Activated CD8-positive, alpha-beta T cell treated with anti-CD3 and anti-CD28 coated beads, Interleukin-2, amount 10 ng/mL, durations not matched to agents 7 days and 5 days (primary cell): ENCODE results near the gene MPZL1. TPM values are rescaled to one million over a fixed set of nuclear protein-coding genes. Genes with fewer than 3 reads are reported as not detected.

ENCODE experiments used
- ATAC-seq: fragments of 150-1000 bp; cut with Tn5 transposase; one replicate; pipeline ENCODE4 v1.10.0; 2021; ENCODE audit warnings: moderate library complexity
- CTCF ChIA-PET: fragments of 350-600 bp; sonication (Branson Sonifier 250); formaldehyde crosslinking; loops from one replicate; lab custom pipeline; 2021; ENCODE audit warnings: antibody characterized with exemption; lab: Charles Lee
- POLR2A ChIA-PET: fragments of 350-600 bp; sonication (Branson Sonifier 250); formaldehyde crosslinking; loops from one replicate; lab custom pipeline; 2021; ENCODE audit warnings: antibody characterized with exemption; lab: Charles Lee
- DNase-seq: peaks from one replicate; pipeline ENCODE4 v3.0.0-alpha.2; 2020
- H3K27ac Mint-ChIP-seq: one replicate; pipeline ENCODE4 v1.8.0; 2021; ENCODE audit warnings: mild to moderate bottlenecking, mixed read lengths
- H3K27me3 Mint-ChIP-seq: one replicate; pipeline ENCODE4 v1.8.0; 2021; ENCODE audit warnings: low read depth, mixed read lengths
- H3K36me3 Mint-ChIP-seq: one replicate; pipeline ENCODE4 v1.8.0; 2021; ENCODE audit warnings: low read depth, mixed read lengths
- H3K4me1 Mint-ChIP-seq: one replicate; pipeline ENCODE4 v1.8.0; 2021; ENCODE audit warnings: low read depth, mixed read lengths
- H3K4me3 Mint-ChIP-seq: one replicate; pipeline ENCODE4 v1.8.0; 2021; ENCODE audit warnings: mild to moderate bottlenecking, mixed read lengths
- H3K9me3 Mint-ChIP-seq: one replicate; pipeline ENCODE4 v1.8.0; 2022; ENCODE audit warnings: mixed read lengths; ENCODE audit not compliant: insufficient read depth
- total RNA-seq, 2 experiments: library from RNA; stranded (reverse); gene quantifications; one replicate each; pipeline ENCODE4 v1.2.3, GENCODE V29; 2021

Gene MPZL1
- total RNA-seq, 2 experiments from 2014 or later: 12.5 to 13.6 TPM

DNA sequence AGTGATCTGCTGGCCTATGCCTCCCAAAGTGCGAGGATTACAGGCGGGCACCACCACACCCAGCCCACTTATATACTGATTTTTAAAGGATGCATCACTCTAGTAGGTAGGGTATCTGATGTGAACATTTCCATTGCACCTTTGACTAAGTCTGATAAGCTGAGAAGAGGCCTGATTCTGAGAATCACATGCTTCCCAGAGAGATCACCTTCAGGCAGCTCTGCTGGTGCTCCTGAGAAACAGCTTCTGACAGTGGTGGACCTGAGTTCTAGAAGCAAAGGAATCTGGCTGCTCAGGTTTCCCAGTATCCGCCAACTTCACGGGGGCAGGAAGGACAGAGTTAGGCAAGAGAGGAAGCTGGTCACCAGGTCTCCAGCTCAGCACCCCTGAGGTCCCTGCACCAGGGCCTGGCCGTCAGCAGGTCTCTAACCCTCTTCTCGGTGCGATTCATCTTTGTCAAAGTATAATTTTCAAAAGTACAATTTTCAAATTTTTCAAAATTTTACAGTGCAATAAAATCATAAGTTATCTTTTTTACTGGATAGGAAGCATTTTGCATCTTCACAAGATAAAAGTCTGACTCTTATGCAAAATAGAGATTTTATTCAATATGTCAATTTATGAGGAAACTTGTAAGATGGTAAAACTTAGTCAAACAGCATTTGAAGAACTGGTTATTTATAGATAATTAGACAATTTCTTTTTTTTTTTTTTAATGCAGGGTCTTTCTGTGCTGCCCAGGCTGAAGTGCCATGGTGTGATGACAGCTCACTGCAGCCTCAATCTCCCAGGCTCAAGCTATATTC is 25.8 kb upstream of the MPZL1 start:
- no peak overlapping the region for H3K27ac Mint-ChIP-seq
- no peaks in the 10 kb centered on the region for H3K9me3 Mint-ChIP-seq
- POLR2A ChIA-PET: interaction anchor here (0.7 to 1.0 kb wide), 3 partner anchors 10 to 438 kb away, joined by 3 read pairs; no protein-coding TSS in a partner anchor
- CTCF ChIA-PET: no interaction called here
- ATAC-seq: no peak
- peaks cover 4% of the 10 kb centered on the region for H3K4me1 Mint-ChIP-seq
- H3K4me3 Mint-ChIP-seq: no peak overlapping the region
- no peaks in the 10 kb centered on the region for H3K27me3 Mint-ChIP-seq
- peaks cover 78% of the 10 kb centered on the region for H3K36me3 Mint-ChIP-seq
- no peak for DNase-seq

DNA sequence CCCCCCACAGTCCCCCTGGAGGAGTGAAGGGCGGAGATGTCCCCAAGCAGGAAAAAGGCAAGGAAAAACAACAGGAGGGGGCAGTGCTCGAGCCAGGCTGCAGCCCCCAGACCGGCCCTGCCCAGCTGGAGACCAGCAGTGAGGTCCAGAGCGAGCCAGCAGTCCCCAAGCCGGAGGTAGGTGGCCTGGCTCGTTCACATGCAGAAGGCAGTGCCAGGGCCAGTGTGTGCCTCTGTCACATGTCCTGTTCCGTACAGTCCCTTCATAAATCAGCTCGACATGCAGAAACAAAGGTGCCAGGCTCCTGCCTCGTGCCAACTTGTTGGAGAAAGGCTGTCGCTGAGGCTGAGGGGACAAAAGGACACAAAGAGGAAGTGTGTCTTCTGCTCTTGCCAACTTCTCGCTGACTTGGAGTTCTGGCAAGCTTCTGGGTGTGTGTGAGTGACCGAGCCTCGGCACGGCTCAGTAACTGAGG is 24.1 kb upstream of the MPZL1 start:
- DNase-seq (no peak), ATAC-seq (no peak)
- Mint-ChIP-seq H3K36me3 (peaks cover 78% of the 10 kb centered on the region), H3K27ac (no peak overlapping the region), H3K4me3 (no peak overlapping the region), H3K27me3 (no peaks in the 10 kb centered on the region), H3K4me1 (peaks cover 4% of the 10 kb centered on the region), H3K9me3 (no peaks in the 10 kb centered on the region)
- POLR2A ChIA-PET: interaction anchor here (0.7 kb wide), 1 partner anchor 52 kb away, joined by 3 read pairs; no protein-coding TSS in a partner anchor
- CTCF ChIA-PET: interaction anchor here (0.8 to 1.2 kb wide), 3 partner anchors 10 to 217 kb away, joined by 3 to 4 read pairs (median 3); no protein-coding TSS in a partner anchor

DNA sequence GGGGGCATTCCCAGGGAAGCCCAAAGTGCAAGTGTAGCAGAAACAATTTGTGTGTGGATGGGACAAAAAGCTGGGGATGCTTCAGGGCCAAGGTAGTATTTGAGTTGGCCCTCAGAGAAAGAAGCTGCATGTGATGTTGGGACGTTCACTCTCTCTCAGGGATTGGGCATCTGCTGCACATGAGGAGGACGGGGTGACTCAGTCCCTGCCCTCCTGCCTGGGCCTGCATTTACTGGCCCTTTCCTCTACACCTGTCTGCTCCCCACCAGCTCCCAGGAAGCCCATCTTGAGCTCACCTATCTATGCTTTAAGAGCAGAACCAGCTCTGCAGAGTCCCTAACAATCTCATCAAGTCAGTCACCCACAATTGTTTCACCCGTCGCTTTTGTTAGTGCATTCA is 23.5 kb upstream of the MPZL1 start:
- Mint-ChIP-seq H3K4me1 (peaks cover 4% of the 10 kb centered on the region), H3K27ac (no peak overlapping the region), H3K9me3 (no peaks in the 10 kb centered on the region), H3K4me3 (no peak overlapping the region), H3K36me3 (peaks cover 79% of the 10 kb centered on the region), H3K27me3 (no peaks in the 10 kb centered on the region)
- ATAC-seq (no peak), DNase-seq (no peak)
- POLR2A ChIA-PET: interaction anchor here (0.7 kb wide), 1 partner anchor 53 kb away, joined by 3 read pairs; no protein-coding TSS in a partner anchor
- CTCF ChIA-PET: interaction anchor here (0.8 to 1.2 kb wide), 2 partner anchors 10 to 217 kb away, joined by 3 to 4 read pairs; no protein-coding TSS in a partner anchor

DNA sequence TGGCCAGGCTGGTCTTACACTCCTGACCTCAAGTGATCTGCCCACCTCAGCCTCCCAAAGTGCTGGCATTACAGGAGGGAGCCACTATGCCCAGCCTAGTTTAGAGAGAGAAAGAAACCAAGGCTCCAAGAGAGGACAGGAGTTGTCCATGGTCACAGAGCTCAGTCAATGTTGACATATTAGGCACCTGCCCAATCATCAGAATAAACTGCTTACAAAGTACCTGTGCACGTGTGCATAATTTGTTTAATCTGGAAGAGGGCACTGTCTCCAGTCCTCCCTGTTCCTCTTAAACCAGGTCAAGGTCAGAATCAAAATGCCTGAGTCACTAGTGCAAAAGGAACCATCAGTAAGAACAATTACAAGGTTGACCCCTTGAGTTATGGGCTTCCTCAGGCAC is 20.3 kb upstream of the MPZL1 start:
- H3K36me3 Mint-ChIP-seq: peaks cover 76% of the 10 kb centered on the region
- no peak overlapping the region for H3K27ac Mint-ChIP-seq
- no peak overlapping the region for H3K4me3 Mint-ChIP-seq
- CTCF ChIA-PET: no interaction called here
- ATAC-seq (no peak), DNase-seq (no peak)
- H3K9me3 Mint-ChIP-seq: no peaks in the 10 kb centered on the region
- no peaks in the 10 kb centered on the region for H3K27me3 Mint-ChIP-seq
- H3K4me1 Mint-ChIP-seq: peaks cover 4% of the 10 kb centered on the region
- POLR2A ChIA-PET: no interaction called here

DNA sequence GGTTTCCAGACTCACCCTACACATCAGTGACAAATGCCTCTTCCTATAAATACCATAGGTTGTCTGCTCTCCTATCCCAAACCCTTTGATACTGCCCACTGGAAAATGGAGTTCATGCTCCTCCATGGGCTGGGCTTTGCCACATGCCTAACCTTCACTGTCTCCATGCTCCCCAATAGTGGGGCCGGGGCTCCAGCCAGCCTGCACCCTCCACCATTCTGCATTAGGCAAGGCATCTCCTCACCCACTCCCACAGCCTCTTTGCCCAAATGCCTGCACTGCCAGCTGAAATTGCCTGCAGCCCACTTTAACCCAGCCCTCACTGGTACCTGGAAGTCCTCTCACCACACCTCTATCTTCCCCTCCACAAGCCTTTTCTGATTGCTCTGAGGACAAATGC is 18.2 kb upstream of the MPZL1 start:
- DNase-seq: no peak
- Mint-ChIP-seq H3K27me3 (no peaks in the 10 kb centered on the region), H3K27ac (no peak overlapping the region)

DNA sequence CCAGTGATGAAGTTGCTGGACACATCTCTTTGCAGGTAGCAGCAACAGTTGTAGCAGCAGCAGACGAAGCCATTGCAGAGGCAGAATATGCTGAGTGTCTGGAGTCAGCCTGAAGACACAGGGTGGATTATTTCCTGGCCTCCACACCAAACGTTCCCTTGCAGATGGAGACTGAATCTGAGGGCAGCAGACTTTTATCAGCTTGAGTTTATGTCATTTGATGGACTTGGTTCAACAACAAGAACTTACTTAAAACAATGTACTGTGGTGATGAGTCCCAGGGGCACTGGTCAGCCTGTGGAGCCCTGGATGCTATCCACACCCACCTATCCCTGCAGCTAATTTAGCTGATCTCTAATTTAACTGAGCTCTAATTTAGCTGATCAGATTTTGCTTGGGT is 17.1 kb upstream of the MPZL1 start:
- Mint-ChIP-seq H3K27ac (peak overlapping the region; percentile 3), H3K9me3 (no peaks in the 10 kb centered on the region), H3K4me3 (no peak overlapping the region), H3K4me1 (peaks cover 8% of the 10 kb centered on the region), H3K27me3 (no peaks in the 10 kb centered on the region), H3K36me3 (peaks cover 57% of the 10 kb centered on the region)
- POLR2A ChIA-PET: interaction anchor here (1.4 to 2.4 kb wide), 2 partner anchors 10 to 11 kb away, joined by 5 read pairs; no protein-coding TSS in a partner anchor
- DNase-seq: no peak
- CTCF ChIA-PET: interaction anchor here (1.3 kb wide), 2 partner anchors 11 to 17 kb away, joined by 4 to 8 read pairs; no protein-coding TSS in a partner anchor
- no peak for ATAC-seq

More for the DNA sequence above, 18.2 kb upstream of the MPZL1 start:
- POLR2A ChIA-PET: interaction anchor here (2.4 kb wide), 1 partner anchor 9 kb away, joined by 5 read pairs; no protein-coding TSS in a partner anchor
- ATAC-seq: no peak
- peaks cover 68% of the 10 kb centered on the region for H3K36me3 Mint-ChIP-seq
- H3K9me3 Mint-ChIP-seq: no peaks in the 10 kb centered on the region
- peaks cover 3% of the 10 kb centered on the region for H3K4me1 Mint-ChIP-seq
- H3K4me3 Mint-ChIP-seq: no peak overlapping the region
- CTCF ChIA-PET: no interaction called here

DNA sequence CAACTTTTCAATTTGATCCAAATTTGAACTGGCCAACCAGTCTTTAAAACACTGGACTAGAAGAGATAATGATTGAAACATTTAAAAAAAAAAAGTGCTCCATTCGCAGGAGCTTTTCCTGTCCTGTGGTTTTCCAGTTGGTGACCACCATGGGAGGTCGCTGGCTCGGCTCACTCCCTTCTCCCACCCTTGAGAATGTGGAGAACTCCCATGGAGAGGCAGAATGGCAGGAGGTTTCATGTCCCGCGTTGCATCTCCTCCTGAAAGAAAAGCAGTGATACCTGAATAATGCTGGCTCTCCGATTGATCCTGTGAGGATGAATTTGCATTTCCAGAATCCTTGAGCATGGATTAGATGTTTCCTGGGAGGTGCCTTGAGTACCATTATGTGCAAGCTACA is 16.5 kb upstream of the MPZL1 start:
- H3K36me3 Mint-ChIP-seq: peaks cover 52% of the 10 kb centered on the region
- H3K27me3 Mint-ChIP-seq: no peaks in the 10 kb centered on the region
- H3K4me3 Mint-ChIP-seq: no peak overlapping the region
- DNase-seq: no peak
- H3K9me3 Mint-ChIP-seq: no peaks in the 10 kb centered on the region
- no peak overlapping the region for H3K27ac Mint-ChIP-seq
- no peak for ATAC-seq
- POLR2A ChIA-PET: interaction anchor here (0.6 to 2.4 kb wide), 4 partner anchors 9 to 91 kb away, joined by 3 to 5 read pairs (median 4); no protein-coding TSS in a partner anchor
- peaks cover 8% of the 10 kb centered on the region for H3K4me1 Mint-ChIP-seq
- CTCF ChIA-PET: interaction anchor here (1.3 kb wide), 2 partner anchors 10 to 17 kb away, joined by 4 to 8 read pairs; no protein-coding TSS in a partner anchor

DNA sequence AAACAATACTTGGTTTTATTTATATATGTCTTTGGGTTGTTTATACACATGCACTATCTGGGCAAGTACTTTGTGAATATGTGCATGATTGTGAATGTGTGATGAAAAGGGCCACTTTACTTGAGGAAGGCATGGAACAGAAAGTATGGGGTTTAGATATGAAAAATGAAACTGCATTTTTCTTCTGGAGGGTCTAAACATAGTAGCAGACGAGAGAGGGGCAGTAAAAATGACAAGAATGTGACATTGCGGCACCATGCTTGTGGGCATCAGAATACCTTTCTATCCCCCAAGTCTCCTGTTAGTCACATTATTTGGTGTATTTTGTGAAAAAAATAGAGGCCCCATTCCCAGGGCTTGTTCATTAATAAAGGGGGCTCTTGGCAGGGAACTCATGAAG is 15.4 kb upstream of the MPZL1 start:
- Mint-ChIP-seq H3K4me1 (peaks cover 8% of the 10 kb centered on the region), H3K9me3 (no peaks in the 10 kb centered on the region), H3K27ac (no peak overlapping the region), H3K4me3 (no peak overlapping the region), H3K36me3 (peaks cover 47% of the 10 kb centered on the region), H3K27me3 (no peaks in the 10 kb centered on the region)
- DNase-seq: no peak
- ATAC-seq: no peak
- ChIA-PET POLR2A (interaction anchor here (0.6 kb wide), 1 partner anchor 78 kb away, joined by 3 read pairs; no protein-coding TSS in a partner anchor), CTCF (interaction anchor here (1.8 kb wide), 1 partner anchor 18 kb away, joined by 5 read pairs; no protein-coding TSS in a partner anchor)

DNA sequence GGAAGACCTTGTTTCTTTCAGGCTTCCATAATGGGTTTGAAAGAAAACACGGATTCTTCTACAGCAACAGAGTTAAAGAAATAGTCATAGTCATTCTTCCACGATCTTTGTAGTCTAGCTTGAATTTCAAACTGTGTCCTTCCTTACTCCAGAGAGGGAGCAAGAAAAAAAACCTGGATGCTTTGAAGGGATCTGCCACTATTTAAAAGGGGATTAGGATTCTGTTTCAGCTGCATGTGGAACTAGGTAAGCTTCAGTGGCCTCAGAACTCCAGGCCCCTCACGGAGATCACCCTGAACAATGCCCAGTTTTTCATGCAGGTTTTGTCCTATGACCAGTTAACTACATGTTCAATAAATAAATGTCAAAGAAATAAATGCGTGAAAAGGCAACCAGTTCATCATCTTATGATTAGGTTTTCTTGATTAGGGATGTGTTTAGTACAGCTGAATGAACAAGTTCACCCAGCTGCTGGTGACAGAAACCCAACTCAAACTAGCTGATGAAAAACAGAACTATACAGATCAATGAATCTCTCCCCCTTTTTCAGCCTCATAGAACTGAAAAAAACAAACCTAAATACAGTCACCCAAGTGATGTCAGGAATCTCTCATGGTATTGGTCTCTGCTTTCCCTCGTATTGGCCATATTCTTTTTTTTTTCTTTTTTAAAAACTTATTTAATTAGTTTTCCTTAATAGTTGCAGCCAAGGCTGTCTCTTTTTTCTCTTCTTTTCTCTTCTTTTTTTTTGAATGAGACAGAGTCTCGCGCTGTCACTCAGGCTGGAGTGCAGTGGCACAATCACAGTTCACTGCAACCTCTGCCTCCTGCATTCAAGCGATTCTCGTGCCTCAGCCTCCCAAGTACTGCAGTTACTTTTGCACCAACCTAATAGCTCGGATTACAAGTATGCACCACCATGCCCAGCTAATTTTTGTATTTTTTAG is 14.6 kb upstream of the MPZL1 start:
- ATAC-seq (no peak), DNase-seq (no peak)
- CTCF ChIA-PET: interaction anchor here (1.4 to 1.8 kb wide), 3 partner anchors 19 to 107 kb away, joined by 3 to 5 read pairs (median 5); no protein-coding TSS in a partner anchor
- POLR2A ChIA-PET: interaction anchor here (0.6 kb wide), 1 partner anchor 79 kb away, joined by 3 read pairs; no protein-coding TSS in a partner anchor
- Mint-ChIP-seq H3K9me3 (no peaks in the 10 kb centered on the region), H3K27ac (no peak overlapping the region), H3K4me1 (peaks cover 8% of the 10 kb centered on the region), H3K27me3 (no peaks in the 10 kb centered on the region), H3K36me3 (peaks cover 39% of the 10 kb centered on the region), H3K4me3 (no peak overlapping the region)

DNA sequence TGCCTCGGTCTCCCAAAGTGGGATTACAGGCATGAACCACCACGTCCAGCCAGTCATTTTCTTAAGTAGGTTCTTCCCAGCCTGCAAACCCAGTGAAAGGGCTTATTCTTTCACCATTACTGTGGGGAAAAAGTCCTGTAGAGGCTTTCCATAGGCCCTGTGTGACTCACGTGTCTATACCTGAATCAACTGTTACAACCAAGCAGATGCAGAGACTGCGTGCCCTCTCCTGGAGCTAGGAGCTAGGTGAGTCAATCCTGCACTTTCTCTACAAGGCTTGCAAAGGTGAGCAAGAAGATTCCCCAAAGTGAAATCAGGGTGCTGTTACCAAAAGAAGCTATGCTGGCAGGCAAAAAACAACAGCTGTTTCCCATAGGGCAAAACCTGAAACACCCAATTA is 13.8 kb upstream of the MPZL1 start:
- H3K9me3 Mint-ChIP-seq: no peaks in the 10 kb centered on the region
- peak overlapping the region; percentile 31 for H3K27ac Mint-ChIP-seq
- ATAC-seq: no peak
- H3K36me3 Mint-ChIP-seq: peaks cover 38% of the 10 kb centered on the region
- H3K4me3 Mint-ChIP-seq: no peak overlapping the region
- peaks cover 4% of the 10 kb centered on the region for H3K27me3 Mint-ChIP-seq
- H3K4me1 Mint-ChIP-seq: peaks cover 9% of the 10 kb centered on the region
- no peak for DNase-seq
- CTCF ChIA-PET: interaction anchor here (1.4 to 1.5 kb wide), 2 partner anchors 20 to 108 kb away, joined by 3 to 5 read pairs; no protein-coding TSS in a partner anchor
- POLR2A ChIA-PET: no interaction called here
